GM23248 (cell line): ENCODE measurements around the gene TMED10. TPM values are rescaled to one million over a fixed set of nuclear protein-coding genes. Genes with fewer than 3 reads are reported as not detected.
"Not testable (repeated sequence)": the region's sequence is repeated elsewhere in the genome, so short reads cannot be mapped to it uniquely, and the experiment has no call there.

ENCODE experiments used
- DNase-seq: peaks from one replicate; pipeline ENCODE4 v3.0.0-alpha.2; 2015
- H2AFZ ChIP-seq: fragments of 200-600 bp; sonication (generic); 2 replicates; pipeline ENCODE4 v1.6.1; 2016; ENCODE audit warnings: antibody characterized with exemption
- H3F3A ChIP-seq: fragments of 200-600 bp; sonication (generic); 2 replicates; pipeline ENCODE4 v1.6.1; 2016; ENCODE audit warnings: mild to moderate bottlenecking, antibody characterized with exemption, mixed run types; ENCODE audit not compliant: insufficient read depth
- H3K27ac ChIP-seq: fragments of 200-600 bp; sonication (generic); 2 replicates; pipeline ENCODE4 v1.5.1; 2016; ENCODE audit warnings: mild to moderate bottlenecking
- H3K27me3 ChIP-seq: fragments of 200-600 bp; sonication (generic); replicated peaks from 2 replicates; pipeline ENCODE4 v1.6.1; 2016; ENCODE audit warnings: mild to moderate bottlenecking; ENCODE audit not compliant: insufficient read depth
- H3K36me3 ChIP-seq: fragments of 200-600 bp; sonication (generic); 2 replicates; pipeline ENCODE4 v1.6.1; 2016; ENCODE audit warnings: low read depth, mild to moderate bottlenecking
- H3K4me1 ChIP-seq: fragments of 200-600 bp; sonication (generic); 2 replicates; pipeline ENCODE4 v1.6.1; 2016; ENCODE audit warnings: mild to moderate bottlenecking; ENCODE audit not compliant: insufficient read depth
- H3K4me2 ChIP-seq: fragments of 200-600 bp; sonication (generic); one replicate; pipeline ENCODE4 v1.6.1; 2016; ENCODE audit warnings: mild to moderate bottlenecking; ENCODE audit not compliant: unreplicated experiment
- H3K4me3 ChIP-seq: fragments of 200-600 bp; sonication (generic); 2 replicates; pipeline ENCODE4 v1.5.1; 2016; ENCODE audit warnings: mild to moderate bottlenecking
- H3K79me2 ChIP-seq: fragments of 200-600 bp; sonication (generic); 2 replicates; pipeline ENCODE4 v1.6.1; 2016; ENCODE audit warnings: mild to moderate bottlenecking; ENCODE audit not compliant: insufficient read depth
- H3K9ac ChIP-seq: fragments of 200-600 bp; sonication (generic); 2 replicates; pipeline ENCODE4 v1.6.1; 2016; ENCODE audit warnings: mild to moderate bottlenecking
- H3K9me2 ChIP-seq: fragments of 200-600 bp; sonication (generic); 2 replicates; pipeline ENCODE4 v1.6.1; 2016; ENCODE audit warnings: mixed run types, mild to moderate bottlenecking, moderate library complexity; ENCODE audit not compliant: insufficient read depth
- H3K9me3 ChIP-seq: fragments of 200-600 bp; sonication (generic); one replicate; pipeline ENCODE4 v1.6.1; 2017; ENCODE audit warnings: low read depth
- H4K20me1 ChIP-seq: fragments of 200-600 bp; sonication (generic); 2 replicates; pipeline ENCODE4 v1.6.0; 2016; ENCODE audit not compliant: insufficient read depth
- EZH2 ChIP-seq: fragments of 200-600 bp; sonication (generic); IDR thresholded peaks from 2 replicates; pipeline ENCODE4 v1.6.1; 2018; ENCODE audit warnings: antibody characterized with exemption, mild to moderate bottlenecking; ENCODE audit not compliant: insufficient read depth, poor library complexity, severe bottlenecking
- EZH2phosphoT487 ChIP-seq: fragments of 200-600 bp; sonication (generic); IDR thresholded peaks from 2 replicates; pipeline ENCODE4 v1.6.1; 2018; ENCODE audit warnings: antibody characterized with exemption, moderate library complexity, mild to moderate bottlenecking, low read depth; ENCODE audit not compliant: insufficient read depth
- WGBS, 2 experiments: methylation state at CpG; one replicate each; pipeline ENCODE4 v1.1.6; 2015 to 2017; ENCODE audit warnings: low lambda C conversion rate in 2 of 2, low coverage in 1 of 2; ENCODE audit errors: missing lambda C conversion rate in 2 of 2; 5-methylcytosine and 5-hydroxymethylcytosine counted together
- in situ Hi-C: fragments of 300-500 bp; cut with MboI; formaldehyde crosslinking; loops from 2 replicates; pipeline ENCODE4 v1.15.0; 2020
- polyA plus RNA-seq: library from polyadenylated mRNA; unstranded; fragments of >200 nt; fragmentation: Nextera tagmentation; extraction: Ambion mirVana; gene quantifications from 2 replicates; pipeline ENCODE4 v1.2.1, GENCODE V29; 2016
- total RNA-seq: library from RNA; depleted of rRNA; stranded (reverse); fragments of >200 nt; shearing (Covaris generic); gene quantifications from 2 replicates; pipeline ENCODE4 v1.2.3, GENCODE V29; 2014

TMED10 gene
- total and polyA plus RNA-seq, 2 experiments from 2014 or later = 363 to 553 TPM

DNA sequence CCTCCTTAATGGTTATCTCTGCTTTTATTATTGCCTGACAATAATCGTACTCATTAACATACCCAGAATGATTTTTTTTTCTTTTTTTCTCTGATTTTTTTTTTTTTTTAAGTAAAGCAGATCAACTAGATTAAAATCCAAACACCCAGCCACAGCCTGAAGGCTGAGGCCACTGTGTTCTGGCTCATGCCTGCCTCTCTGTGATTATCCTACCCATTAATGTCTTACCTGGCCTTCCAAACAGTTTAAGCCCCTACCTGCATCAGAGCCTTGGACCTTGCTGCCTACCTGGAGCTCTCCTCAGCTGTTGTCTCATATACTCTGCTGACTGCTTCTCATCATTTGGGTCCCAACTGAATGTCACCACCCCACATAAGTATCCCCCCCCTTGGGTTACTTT lies 6.8 kb upstream of the TMED10 start:
- TF ChIP-seq EZH2phosphoT487 (no peak), EZH2 (no peak)
- H2AFZ ChIP-seq = no peak overlapping the region; the same call in 1 of the 2 replicates
- H3K9ac ChIP-seq = no peak overlapping the region

DNA sequence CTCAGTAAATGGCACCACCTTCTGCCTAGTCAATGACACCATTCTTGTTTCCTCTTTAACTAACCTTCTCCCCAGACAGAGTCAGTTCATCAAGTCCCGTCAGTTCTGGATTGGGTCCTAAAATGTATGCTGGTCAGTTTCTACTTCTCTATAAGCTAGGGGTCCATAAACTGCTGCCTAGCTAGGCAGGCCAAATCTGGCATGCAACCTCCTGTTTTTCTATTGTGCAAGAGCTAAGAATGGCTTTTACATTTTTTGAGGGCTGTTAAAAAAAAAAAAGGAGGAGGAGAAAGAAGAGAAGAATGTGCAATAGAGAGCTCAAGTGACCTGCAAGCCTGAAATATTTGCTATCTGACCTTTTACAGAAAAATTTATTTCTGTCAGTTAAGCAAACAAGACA lies 6.4 kb upstream of the TMED10 start:
- TF ChIP-seq EZH2phosphoT487 (no peak), EZH2 (no peak)
- Histone ChIP-seq H3K36me3 (no peaks in the 10 kb centered on the region), H2AFZ (peak overlapping the region; percentile 35; the same call in 1 of the 2 replicates), H3K4me3 (no peak overlapping the region), H3K4me1 (peaks cover 25% of the 10 kb centered on the region), H3K4me2 (peak overlapping the region; percentile 32), H3K79me2 (no peaks in the 10 kb centered on the region), H4K20me1 (no peaks in the 10 kb centered on the region), H3K9me3 (no peaks in the 10 kb centered on the region), H3K9ac (no peak overlapping the region), H3F3A (peaks cover 22% of the 10 kb centered on the region), H3K27me3 (no peaks in the 10 kb centered on the region), H3K27ac (peak overlapping the region; percentile 43), H3K9me2 (no peaks in the 10 kb centered on the region)
- 49 to 64% methylated on average over 1 of the region's 1 CpG for WGBS, 2 experiments
- in situ Hi-C loops = no loop called here
- peak; percentile 80 for DNase-seq

More for the DNA sequence above, 6.8 kb upstream of the TMED10 start:
- no peaks in the 10 kb centered on the region for H3K9me2 ChIP-seq
- H3K4me3 ChIP-seq = no peak overlapping the region
- H3F3A ChIP-seq = peaks cover 22% of the 10 kb centered on the region
- H3K4me1 ChIP-seq = peaks cover 25% of the 10 kb centered on the region
- in situ Hi-C loops = no loop called here
- H3K4me2 ChIP-seq = peak overlapping the region; percentile 32
- no peaks in the 10 kb centered on the region for H4K20me1 ChIP-seq
- no peak for DNase-seq
- H3K27ac ChIP-seq = peak overlapping the region; percentile 43
- H3K9me3 ChIP-seq = no peaks in the 10 kb centered on the region
- no peaks in the 10 kb centered on the region for H3K79me2 ChIP-seq
- no peaks in the 10 kb centered on the region for H3K36me3 ChIP-seq
- H3K27me3 ChIP-seq = no peaks in the 10 kb centered on the region
- 46 to 68% methylated on average over 1 of the region's 1 CpG for WGBS, 2 experiments

GRCh38 chr14:75182163-75182562 lies 5.8 kb upstream of the TMED10 start:
- 75 to 77% methylated on average over 11 of the region's 11 CpGs for WGBS, 2 experiments
- H3K79me2 ChIP-seq, H3K9me3 ChIP-seq, H3K4me3 ChIP-seq, H3K9me2 ChIP-seq, H3K9ac ChIP-seq, H3K27ac ChIP-seq, in situ Hi-C loops, DNase-seq, H2AFZ ChIP-seq, H4K20me1 ChIP-seq, H3K27me3 ChIP-seq, H3K36me3 ChIP-seq: not testable (repeated sequence)
- Histone ChIP-seq H3K4me2 (peak overlapping the region; percentile 32), H3K4me1 (peaks cover 25% of the 10 kb centered on the region), H3F3A (peaks cover 22% of the 10 kb centered on the region)

- Histone ChIP-seq H3K4me2 (no peak overlapping the region), H3K4me3 (no peak overlapping the region), H3K36me3 (no peaks in the 10 kb centered on the region), H3K4me1 (peaks cover 25% of the 10 kb centered on the region), H3K9me3 (no peaks in the 10 kb centered on the region), H3K79me2 (no peaks in the 10 kb centered on the region), H3K27me3 (no peaks in the 10 kb centered on the region), H4K20me1 (no peaks in the 10 kb centered on the region), H3K9me2 (no peaks in the 10 kb centered on the region), H3K9ac (no peak overlapping the region), H3F3A (peaks cover 22% of the 10 kb centered on the region), H3K27ac (no peak overlapping the region), H2AFZ (no peak overlapping the region)
- 82 to 86% methylated on average over 1 of the region's 1 CpG for WGBS, 2 experiments
- DNase-seq = no peak
- in situ Hi-C loops = no loop called here
- TF ChIP-seq EZH2 = no peak
- TF ChIP-seq EZH2phosphoT487 = no peak
Measured at GRCh38 chr14:75181293-75182062, 5.1 kb upstream of the TMED10 start.
